Amniotic epithelial cell (primary cell): Measurements from ENCODE around the gene THG1L.
"Not testable (repeated sequence)": the region's sequence is repeated elsewhere in the genome, so short reads cannot be mapped to it uniquely, and the experiment has no call there.

Source experiments
- DNase-seq: peaks from one replicate; pipeline ENCODE4 v3.0.0-alpha.2; 2010; ENCODE audit warnings: low read depth

THG1L gene

DNA sequence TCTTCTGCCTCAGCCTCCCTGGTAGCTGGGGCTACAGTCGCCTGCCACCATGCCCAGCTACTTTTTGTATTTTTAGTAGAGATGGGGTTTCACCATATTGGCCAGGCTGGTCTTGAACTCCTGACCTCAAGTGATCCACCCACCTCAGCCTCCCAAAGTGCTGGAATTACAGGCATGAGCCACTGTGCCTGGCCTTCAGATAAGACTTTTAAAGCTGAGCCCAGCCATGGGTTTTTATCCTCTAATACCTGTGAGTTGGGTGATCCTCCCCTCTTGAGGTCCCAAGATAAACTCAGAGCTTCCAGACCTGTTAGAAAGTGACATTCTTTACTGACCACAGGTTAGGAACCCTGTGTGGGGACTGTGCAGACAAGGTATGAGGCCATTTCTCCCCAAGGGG lies 3.4 kb upstream of the THG1L start:
- DNase-seq: not testable (repeated sequence)

GRCh38 chr5:157729858-157730257 lies 1.4 kb upstream of the THG1L start:
- DNase-seq: no peak

- DNase-seq: no peak
Measured at GRCh38 chr5:157730900-157731271, 334 bp upstream of the THG1L start.

- no peak for DNase-seq
Measured at GRCh38 chr5:157732130-157732514, 902 bp downstream of the THG1L start.

- DNase-seq: no peak
Measured at GRCh38 chr5:157732596-157733262, 1.5 kb downstream of the THG1L start.

DNA sequence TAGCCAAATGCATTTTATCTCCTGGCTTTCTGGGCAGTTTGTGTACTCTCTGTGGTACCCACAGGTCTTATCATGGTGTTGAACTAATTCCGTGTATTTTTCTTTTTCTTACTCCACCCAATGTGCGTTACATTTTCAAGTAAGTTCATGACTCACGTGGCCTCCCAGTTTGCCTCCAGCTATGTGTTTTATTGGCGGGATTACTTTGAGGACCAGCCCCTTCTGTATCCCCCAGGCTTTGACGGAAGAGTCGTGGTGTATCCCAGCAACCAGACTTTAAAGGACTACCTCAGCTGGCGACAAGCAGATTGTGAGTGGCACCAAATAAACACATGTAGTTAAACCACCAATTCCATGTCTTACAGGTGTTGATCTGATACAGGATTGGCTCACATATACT lies 3.2 kb downstream of the THG1L start:
- no peak for DNase-seq

DNA sequence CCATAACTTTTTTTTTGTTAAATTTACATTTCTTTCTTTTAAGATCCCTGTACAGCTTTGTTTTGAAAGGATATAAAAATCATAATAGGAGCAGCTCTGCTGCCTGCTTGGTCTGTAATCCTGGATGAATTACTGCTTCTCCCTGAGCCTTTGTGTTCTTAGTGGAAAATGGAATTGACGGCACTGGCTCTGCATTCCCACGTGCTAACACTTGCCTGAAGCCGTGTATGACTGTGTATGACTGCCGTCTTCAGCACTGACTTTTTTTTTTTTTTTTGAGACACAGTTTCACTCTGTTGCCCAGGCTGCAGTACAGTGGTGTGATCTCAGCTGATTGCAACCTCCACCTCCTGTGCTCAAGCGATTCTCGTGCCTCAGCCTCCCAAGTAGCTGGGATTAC lies 4.8 kb downstream of the THG1L start:
- DNase-seq: no peak

GRCh38 chr5:157739388-157740228 lies 8.4 kb downstream of the THG1L start:
- DNase-seq: no peak

DNA sequence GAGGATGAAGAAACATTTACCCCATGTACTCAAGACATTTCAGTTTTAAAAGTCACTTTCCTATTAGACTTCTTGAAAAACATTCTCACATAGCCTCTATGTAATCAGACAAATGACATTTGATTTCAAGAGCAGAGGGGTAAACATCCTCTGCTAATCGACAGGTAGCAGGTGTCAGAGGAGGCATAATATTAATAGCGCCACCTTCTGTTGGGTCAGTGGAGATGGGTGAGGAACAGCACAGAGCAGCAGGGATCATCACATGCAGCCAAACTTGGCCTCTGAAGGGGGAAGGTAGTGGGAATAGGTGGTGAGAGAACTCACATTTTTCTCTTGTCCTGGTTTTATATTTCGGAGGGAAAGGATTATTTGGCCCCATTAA lies 9.0 kb downstream of the THG1L start:
- no peak for DNase-seq

GRCh38 chr5:157741131-157741530 lies 9.9 kb downstream of the THG1L start:
- DNase-seq: no peak

DNA sequence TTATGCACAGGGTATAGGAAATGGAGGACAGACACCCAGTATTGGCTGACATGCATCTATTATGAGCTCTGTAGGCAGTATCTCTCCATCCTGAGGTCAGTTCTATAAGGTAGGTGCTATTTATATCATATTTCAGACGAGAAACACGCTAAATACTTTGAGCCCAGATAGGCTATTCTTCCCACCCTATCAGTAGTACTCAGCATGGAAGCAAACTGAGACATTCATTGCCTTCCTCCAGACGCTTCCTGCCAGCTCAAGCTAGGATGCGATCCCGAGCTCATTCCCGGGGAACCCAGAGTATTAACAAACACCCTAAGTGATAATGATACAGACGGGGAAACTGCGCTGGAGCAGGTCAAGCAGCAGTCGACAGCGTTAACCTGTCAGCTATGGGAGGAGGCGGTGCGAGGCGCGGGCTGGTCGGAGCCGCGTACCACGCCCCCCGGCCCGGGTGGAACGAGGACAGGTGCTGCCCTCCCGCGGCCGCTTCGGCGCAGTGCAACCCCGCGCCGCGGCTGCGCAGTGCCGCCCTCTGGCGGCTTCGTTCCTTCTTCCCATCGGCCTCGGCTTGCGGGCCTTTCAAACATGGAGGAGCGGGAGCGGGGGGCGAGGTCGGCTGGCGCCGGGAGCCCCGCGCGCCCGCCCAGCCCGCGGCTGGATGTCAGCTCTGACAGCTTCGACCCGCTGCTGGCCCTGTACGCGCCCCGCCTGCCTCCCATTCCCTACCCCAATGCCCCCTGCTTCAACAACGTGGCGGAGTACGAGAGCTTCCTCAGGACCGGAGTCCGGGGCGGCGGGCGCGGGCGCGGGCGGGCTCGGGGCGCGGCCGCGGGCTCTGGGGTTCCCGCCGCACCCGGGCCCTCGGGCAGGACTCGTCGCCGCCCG lies 12.2 kb downstream of the THG1L start, which contains the start of gene LSM11:
Gene LSM11, plus strand, starts transcription at position 550 of the 888 bp plus-strand sequence. Its CDS starts 39 bp downstream, at position 589.
- DNase-seq: peak; percentile 66

GRCh38 chr5:157744051-157745011 lies 13.1 kb downstream of the THG1L start:
- no peak for DNase-seq

DNA sequence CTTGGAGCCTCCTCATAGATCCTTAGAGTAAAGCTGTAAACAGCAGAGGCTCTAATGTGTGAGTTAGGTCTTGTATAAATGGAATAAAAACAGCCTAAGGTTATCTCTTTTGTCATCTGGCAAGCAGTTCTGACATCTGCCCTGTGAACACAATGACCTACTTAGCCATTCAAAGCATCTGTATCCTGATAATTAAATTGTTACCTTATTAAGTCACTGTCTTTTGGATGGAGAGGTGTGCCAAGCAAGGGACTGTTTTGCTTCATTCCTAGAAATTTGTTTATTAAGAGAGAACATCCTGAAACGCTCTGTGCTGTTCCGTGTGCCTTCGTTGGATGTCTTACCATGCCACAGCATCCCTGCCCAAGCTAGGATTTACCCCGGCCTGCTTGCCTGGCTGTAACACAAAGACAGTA lies 13.8 kb downstream of the THG1L start:
- no peak for DNase-seq

- DNase-seq: no peak
Measured at GRCh38 chr5:157747173-157747740, 16.0 kb downstream of the THG1L start.

DNA sequence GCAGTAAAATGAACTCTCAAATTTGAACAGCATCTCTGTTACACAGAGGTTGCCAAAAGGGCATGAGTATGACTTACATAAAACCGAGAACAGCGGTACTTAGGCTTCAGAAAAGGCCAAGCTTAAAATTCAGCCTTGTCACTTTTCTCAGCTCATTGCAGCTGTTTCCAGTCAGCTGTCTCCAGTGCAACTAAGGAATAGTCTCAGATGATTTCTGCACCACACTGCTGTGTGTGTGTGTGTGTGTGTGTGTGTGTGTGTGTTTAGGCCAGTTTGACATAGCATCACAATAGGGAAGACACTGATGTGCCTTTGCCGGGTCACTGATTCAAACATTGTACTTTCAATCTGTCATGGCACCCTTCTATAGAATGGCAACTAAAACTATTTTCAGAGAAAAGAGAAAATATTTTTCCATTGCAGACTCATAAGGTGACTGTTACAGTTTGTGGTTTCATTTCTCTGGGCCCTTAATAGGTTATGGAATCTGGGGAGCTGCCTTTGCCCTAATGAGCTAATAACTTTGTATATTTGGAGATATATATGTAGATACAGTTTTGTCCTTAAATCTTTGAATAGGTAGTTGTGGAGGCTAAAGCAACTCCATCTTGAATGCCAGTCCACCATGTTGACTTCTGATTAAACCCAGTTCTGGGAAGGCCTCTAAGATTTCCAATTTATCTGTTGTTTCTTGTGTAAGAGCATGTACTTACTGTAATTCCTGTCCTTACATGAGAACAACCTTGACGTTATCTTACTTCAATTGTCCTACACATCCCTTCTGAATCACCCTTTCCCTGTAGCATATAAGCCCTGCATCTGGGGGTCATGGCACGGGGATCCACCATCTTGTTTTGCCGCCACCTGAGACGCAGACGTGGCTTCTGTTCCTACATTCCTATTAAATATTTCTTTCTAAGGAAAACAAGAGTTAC lies 16.8 kb downstream of the THG1L start:
- DNase-seq: peak; percentile 69

DNA sequence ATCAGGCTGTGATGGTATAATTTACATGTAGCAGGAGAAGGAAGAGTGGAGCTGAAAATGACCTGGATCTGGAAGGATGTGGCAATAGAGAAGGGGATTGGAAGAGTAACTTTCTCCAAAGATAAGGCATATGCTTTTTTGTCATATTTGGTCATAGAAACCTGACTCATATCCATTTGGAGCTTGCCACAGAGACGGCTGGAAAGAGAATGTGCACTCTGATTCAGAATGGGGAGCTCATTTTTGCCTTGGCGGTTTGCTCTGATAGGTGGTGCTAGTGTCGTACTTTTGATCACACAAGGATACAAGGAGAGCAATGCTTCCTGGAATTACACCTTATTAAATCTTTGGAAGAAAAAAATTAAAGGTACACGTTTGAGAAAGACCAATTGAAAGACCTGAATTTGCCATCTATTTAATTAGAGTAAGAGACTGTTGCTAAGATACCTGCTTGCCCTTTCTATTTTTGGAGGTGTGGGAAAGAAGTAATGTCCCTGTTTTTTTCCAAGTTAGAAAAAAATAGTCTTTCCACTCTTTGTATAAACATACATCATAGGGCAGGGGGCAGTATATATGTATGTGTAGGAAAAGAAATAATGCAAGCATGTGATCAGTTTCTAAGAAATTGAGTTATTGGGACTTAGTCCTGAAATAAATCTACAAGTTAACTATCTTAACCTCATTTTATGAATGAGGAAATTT lies 17.7 kb downstream of the THG1L start:
- DNase-seq: peak; percentile 94

DNA sequence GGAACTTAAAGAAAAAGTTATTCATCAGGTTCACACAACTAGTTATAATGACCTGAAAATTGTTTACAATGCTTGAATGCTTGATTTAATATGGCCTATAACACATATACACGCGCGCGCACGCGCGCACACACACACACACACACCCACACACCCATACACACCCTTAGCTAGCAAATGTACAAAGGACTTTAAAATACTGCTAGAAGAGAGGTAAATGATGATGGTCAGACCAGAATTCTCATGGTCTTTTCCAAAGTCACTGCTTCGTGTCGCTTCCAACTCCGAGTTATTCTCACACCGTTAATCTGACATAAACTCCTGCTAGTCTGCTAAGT lies 18.2 kb downstream of the THG1L start:
- no peak for DNase-seq

GRCh38 chr5:157750320-157750719 lies 19.1 kb downstream of the THG1L start:
- peak; percentile 74 for DNase-seq

- DNase-seq: no peak
Measured at GRCh38 chr5:157756122-157756521, 24.9 kb downstream of the THG1L start.
